MM.1S (cell line): ENCODE results near the gene DPYSL4.

Experiments used
- DNase-seq: peaks from one replicate; pipeline ENCODE4 v3.0.0-alpha.2; 2015
- H2AFZ ChIP-seq: fragments of 300-600 bp; sonication (generic); 2 replicates; pipeline ENCODE4 v1.6.0; 2016; ENCODE audit warnings: antibody characterized with exemption, low read length
- H3F3A ChIP-seq: fragments of 300-600 bp; sonication (generic); 2 replicates; pipeline ENCODE4 v1.6.1; 2016; ENCODE audit warnings: mild to moderate bottlenecking, antibody characterized with exemption, low read length, moderate library complexity, mixed read lengths; ENCODE audit not compliant: insufficient read depth
- H3K27ac ChIP-seq: fragments of 300-600 bp; sonication (generic); 2 replicates; pipeline ENCODE4 v1.5.1; 2016; ENCODE audit warnings: mild to moderate bottlenecking, low read length
- H3K27me3 ChIP-seq: fragments of 300-600 bp; sonication (generic); replicated peaks from 2 replicates; pipeline ENCODE4 v1.6.0; 2016; ENCODE audit warnings: low read length; ENCODE audit not compliant: insufficient read depth
- H3K36me3 ChIP-seq: fragments of 300-600 bp; sonication (generic); replicated peaks from 2 replicates; pipeline ENCODE4 v1.6.1; 2016; ENCODE audit warnings: mild to moderate bottlenecking, low read length, mixed read lengths; ENCODE audit not compliant: insufficient read depth
- H3K4me1 ChIP-seq: fragments of 300-600 bp; sonication (generic); 2 replicates; pipeline ENCODE4 v1.6.1; 2016; ENCODE audit warnings: low read length, mixed read lengths
- H3K4me2 ChIP-seq: fragments of 300-600 bp; sonication (generic); 2 replicates; pipeline ENCODE4 v1.6.0; 2016; ENCODE audit warnings: low read depth, low read length
- H3K4me3 ChIP-seq: fragments of 300-600 bp; sonication (generic); 2 replicates; pipeline ENCODE4 v1.5.1; 2016; ENCODE audit warnings: low read length, mixed read lengths
- H3K79me2 ChIP-seq: fragments of 300-600 bp; sonication (generic); 2 replicates; pipeline ENCODE4 v1.6.1; 2016; ENCODE audit warnings: mixed run types, low read length, mixed read lengths
- H3K9ac ChIP-seq: fragments of 300-600 bp; sonication (generic); 2 replicates; pipeline ENCODE4 v1.6.1; 2016; ENCODE audit warnings: low read length, mixed read lengths
- H3K9me2 ChIP-seq: fragments of 300-600 bp; sonication (generic); replicated peaks from 2 replicates; pipeline ENCODE4 v1.6.1; 2016; ENCODE audit warnings: mild to moderate bottlenecking, low read length, mixed read lengths; ENCODE audit not compliant: insufficient read depth
- H3K9me3 ChIP-seq: fragments of 300-600 bp; sonication (generic); replicated peaks from 2 replicates; pipeline ENCODE4 v1.6.1; 2016; ENCODE audit warnings: mild to moderate bottlenecking, low read length, mixed read lengths; ENCODE audit not compliant: insufficient read depth
- H4K20me1 ChIP-seq: fragments of 300-600 bp; sonication (generic); 2 replicates; pipeline ENCODE4 v1.6.1; 2016; ENCODE audit warnings: mild to moderate bottlenecking, low read length, moderate library complexity, mixed read lengths; ENCODE audit not compliant: insufficient read depth
- CTCF ChIP-seq: fragments of 300-600 bp; sonication (generic); IDR thresholded peaks from 2 replicates; pipeline ENCODE4 v1.5.1; 2016; ENCODE audit warnings: antibody characterized with exemption, low read length, mixed read lengths
- EZH2 ChIP-seq: fragments of 300-600 bp; sonication (generic); optimal IDR thresholded peaks from 2 replicates; pipeline ENCODE3; 2017; ENCODE audit warnings: low read depth, mild to moderate bottlenecking, antibody characterized with exemption, low read length, mixed read lengths
- EZH2phosphoT487 ChIP-seq: fragments of 300-600 bp; sonication (generic); IDR thresholded peaks from 2 replicates; pipeline ENCODE4 v1.6.1; 2018; ENCODE audit warnings: antibody characterized with exemption, low read length

DPYSL4 gene

GRCh38 chr10:132198068-132198370, 11.3 kb downstream of the DPYSL4 start:
- Histone ChIP-seq H3F3A (no peaks in the 10 kb centered on the region), H4K20me1 (no peaks in the 10 kb centered on the region), H3K4me1 (no peaks in the 10 kb centered on the region), H3K27ac (no peak overlapping the region), H3K9me3 (no peaks in the 10 kb centered on the region), H2AFZ (no peak overlapping the region), H3K79me2 (no peaks in the 10 kb centered on the region), H3K27me3 (peaks cover 7% of the 10 kb centered on the region), H3K9me2 (no peaks in the 10 kb centered on the region), H3K36me3 (no peaks in the 10 kb centered on the region), H3K4me3 (no peak overlapping the region), H3K4me2 (no peak overlapping the region), H3K9ac (no peak overlapping the region)
- TF ChIP-seq CTCF (no peak), EZH2phosphoT487 (no peak), EZH2 (no peak)
- DNase-seq: no peak

GRCh38 chr10:132198381-132199181, 11.8 kb downstream of the DPYSL4 start:
- H3K27ac ChIP-seq: no peak overlapping the region
- H2AFZ ChIP-seq: no peak overlapping the region
- H4K20me1 ChIP-seq: no peaks in the 10 kb centered on the region
- no peak for DNase-seq
- no peaks in the 10 kb centered on the region for H3K4me1 ChIP-seq
- H3K4me3 ChIP-seq: no peak overlapping the region
- no peak overlapping the region for H3K4me2 ChIP-seq
- H3K79me2 ChIP-seq: no peaks in the 10 kb centered on the region
- H3F3A ChIP-seq: no peaks in the 10 kb centered on the region
- TF ChIP-seq EZH2phosphoT487: no peak
- no peak for TF ChIP-seq CTCF
- TF ChIP-seq EZH2: no peak
- H3K9me3 ChIP-seq: no peaks in the 10 kb centered on the region
- no peak overlapping the region for H3K9ac ChIP-seq
- no peaks in the 10 kb centered on the region for H3K9me2 ChIP-seq
- no peaks in the 10 kb centered on the region for H3K36me3 ChIP-seq
- H3K27me3 ChIP-seq: peaks cover 1% of the 10 kb centered on the region; the same call in 1 of the 2 replicates

GRCh38 chr10:132199268-132199853, 12.6 kb downstream of the DPYSL4 start:
- TF ChIP-seq CTCF (no peak), EZH2phosphoT487 (no peak), EZH2 (no peak)
- DNase-seq: no peak
- H4K20me1 ChIP-seq: no peaks in the 10 kb centered on the region

More at GRCh38 chr10:132199268-132199853, 12.6 kb downstream of the DPYSL4 start:
- Histone ChIP-seq H3K79me2 (no peaks in the 10 kb centered on the region), H3K27ac (no peak overlapping the region), H3F3A (no peaks in the 10 kb centered on the region), H2AFZ (no peak overlapping the region), H3K27me3 (no peaks in the 10 kb centered on the region; the same call in 1 of the 2 replicates), H3K4me2 (no peak overlapping the region), H3K36me3 (no peaks in the 10 kb centered on the region), H3K4me1 (no peaks in the 10 kb centered on the region), H3K4me3 (no peak overlapping the region), H3K9me3 (no peaks in the 10 kb centered on the region), H3K9me2 (no peaks in the 10 kb centered on the region), H3K9ac (no peak overlapping the region)
